ENCODE measurements around the gene QPCT. TPM values are rescaled to one million over a fixed set of nuclear protein-coding genes. Genes with fewer than 3 reads are reported as not detected.
"Not testable (repeated sequence)": the region's sequence is repeated elsewhere in the genome, so short reads cannot be mapped to it uniquely, and the experiment has no call there.

Gene QPCT
- total RNA-seq: 1 to 10 TPM; 3.2 to 4.3 TPM
- long read RNA-seq, donor 1, partial matches to known transcripts: 0 of 1 reads
- long read RNA-seq, donor 1, other reads (novel, unspliced or antisense): 0 of 1 reads
- long read RNA-seq, donor 2, transcript QPCT-201 (7 exons, 1,739 nt): major isoform, 12 of 13 reads
- long read RNA-seq, donor 2, partial matches to known transcripts: 0 of 13 reads
- long read RNA-seq, donor 2, other reads (novel, unspliced or antisense): 1 of 13 reads

DNA sequence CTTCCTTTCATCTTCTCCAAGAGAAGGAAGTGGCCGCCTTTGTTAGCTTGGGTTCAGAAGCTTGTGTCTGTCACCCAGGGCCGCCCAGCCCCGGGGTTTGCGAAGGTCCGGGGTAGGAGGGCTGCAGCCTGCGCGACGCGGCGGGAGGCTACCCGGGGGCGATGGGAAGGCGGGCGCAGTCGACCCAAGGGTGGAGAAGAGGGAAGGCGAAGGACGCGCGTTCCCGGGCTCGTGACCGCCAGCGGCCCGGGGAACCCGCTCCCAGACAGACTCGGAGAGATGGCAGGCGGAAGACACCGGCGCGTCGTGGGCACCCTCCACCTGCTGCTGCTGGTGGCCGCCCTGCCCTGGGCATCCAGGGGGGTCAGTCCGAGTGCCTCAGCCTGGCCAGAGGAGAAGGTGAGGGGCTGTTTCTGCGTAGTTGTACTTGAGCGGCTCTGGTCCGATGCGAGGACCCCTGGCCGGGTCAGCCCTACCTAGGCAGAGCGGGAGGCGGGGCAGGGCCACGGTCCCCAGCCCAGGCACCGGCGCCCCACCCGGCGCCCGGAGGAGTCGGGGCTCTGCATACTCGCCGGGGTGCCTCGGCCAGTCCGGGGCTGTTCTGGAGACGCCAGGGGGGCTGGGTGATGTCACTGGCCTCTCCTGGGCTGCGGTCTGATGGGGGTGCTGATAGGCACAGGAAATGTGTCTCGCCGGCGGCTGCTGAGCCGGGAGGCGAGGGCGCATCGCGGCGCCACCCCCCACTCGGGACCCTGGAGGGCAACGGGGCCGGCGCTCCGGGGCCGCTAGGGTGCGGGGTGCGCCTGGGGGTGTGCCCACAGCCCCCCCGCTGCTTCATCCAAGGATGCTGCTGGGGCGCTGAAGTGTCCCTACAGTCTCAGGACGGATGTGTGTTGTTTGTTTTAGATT lies at the start of gene QPCT:
TSS of gene QPCT (plus strand) at position 178 of the 909 bp plus-strand sequence. CDS start at position 280, 102 bp downstream.
- intact Hi-C loops (cut with DNase I): no loop called here
- DNase-seq (ENCODE audit: low spot score): peak; percentile 85

DNA sequence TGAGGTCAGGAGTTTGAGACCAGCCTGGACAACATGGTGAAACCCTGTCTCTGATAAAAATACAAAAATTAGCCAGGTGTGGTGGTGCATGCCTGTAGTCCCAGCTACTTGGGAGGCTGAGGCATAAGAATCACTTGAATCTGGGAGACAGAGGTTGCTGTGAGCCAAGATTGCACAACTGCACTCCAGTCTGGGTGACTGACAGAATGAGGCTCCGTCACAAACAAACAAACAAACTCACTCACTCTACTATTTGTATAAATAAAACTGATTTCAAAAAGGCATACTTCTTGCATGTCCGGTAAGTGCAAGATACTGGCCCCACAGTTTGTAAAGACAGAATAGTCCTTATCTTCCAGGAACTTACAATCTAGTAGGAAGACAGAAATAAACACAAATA lies 49.6 kb upstream of the QPCT start:
- DNase-seq (ENCODE audit: low spot score); intact Hi-C loops (cut with DNase I): not testable (repeated sequence)

DNA sequence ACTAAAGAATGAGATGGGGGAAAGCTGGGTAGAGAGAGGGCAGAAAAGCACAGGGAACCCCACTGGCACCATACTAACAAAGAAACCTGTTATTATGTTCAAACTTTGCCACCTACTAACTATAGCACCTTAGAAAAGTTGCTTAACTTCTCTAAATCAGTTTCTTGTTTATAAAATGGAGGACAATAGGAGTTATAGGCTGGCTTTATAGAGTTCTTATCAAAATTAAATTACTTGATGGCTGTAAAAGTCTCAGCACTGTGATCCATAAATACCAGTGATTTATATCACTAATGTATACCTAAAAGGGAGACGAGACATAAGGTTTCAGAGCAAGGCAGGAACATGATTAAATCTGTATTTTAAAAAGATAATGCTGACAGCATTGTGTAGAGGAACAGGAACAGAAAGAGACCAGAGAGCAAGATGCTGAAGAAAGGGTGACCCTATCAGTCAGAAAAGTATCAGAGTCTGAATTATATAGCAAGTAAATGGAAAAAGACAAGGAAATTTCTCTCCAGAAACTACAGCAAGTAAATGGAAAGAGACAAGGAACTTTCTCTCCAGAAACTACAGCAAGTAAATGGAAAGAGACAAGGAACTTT lies 48.9 kb upstream of the QPCT start:
- no peak for DNase-seq (ENCODE audit: low spot score)
- intact Hi-C loops (cut with DNase I): no loop called here

DNA sequence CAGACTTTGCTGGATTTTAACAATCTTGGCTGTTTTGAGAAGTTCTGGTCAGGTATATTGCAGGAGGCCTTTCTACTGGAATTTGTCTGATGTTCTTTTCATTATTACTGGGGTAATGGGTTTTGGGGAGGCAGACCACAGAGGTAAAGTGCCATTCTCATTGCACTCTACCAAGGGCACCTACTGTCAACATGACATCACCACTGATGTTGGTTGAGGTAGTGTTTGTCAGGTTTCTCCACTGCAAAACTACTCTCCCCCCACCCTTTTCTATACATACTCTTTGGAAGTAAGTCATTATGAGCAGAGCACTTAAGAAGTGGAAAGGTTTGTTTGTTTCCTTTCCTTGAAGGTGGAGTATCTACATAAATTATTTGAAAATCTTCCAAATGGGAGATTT lies 46.8 kb upstream of the QPCT start:
- no peak for DNase-seq (ENCODE audit: low spot score)
- intact Hi-C loops (cut with DNase I): no loop called here

DNA sequence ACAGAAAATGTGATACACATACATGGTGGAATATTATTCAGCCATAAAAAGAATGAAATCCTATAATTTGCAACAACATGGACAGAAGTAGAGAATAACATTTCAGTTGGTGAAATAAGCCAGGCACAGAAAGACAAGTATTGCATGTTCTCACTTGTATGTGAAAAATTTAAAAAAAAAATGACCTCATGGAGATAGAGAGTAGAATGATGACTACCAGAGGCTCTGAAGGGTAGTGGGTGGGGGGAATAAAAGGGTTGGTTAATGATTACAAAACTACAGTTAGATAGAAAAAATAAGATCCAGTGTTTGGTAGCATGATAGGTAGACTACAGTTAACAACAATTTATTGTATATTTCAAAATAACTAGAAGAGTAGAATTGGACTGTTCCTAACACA lies 44.3 kb upstream of the QPCT start:
- intact Hi-C loops (cut with DNase I): no loop called here
- DNase-seq (ENCODE audit: low spot score): no peak

DNA sequence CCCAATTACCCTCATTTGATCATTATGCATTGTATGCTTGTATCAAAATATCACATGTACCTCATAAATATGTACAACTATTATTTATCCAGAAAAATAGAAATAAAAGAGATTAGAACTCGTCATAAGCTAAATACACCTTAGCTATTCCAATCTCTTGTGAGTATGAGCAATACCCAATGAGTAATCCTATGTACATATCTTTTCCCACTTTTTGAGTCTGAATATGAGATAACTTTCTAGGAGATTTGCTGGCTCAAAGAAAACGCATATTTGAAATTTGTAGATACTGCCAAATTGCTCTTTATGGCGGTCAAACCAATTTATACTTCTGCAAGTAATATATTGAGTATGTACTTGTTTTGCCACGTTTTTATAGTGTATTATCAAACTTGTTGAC lies 43.9 kb upstream of the QPCT start:
- intact Hi-C loops (cut with DNase I): no loop called here
- no peak for DNase-seq (ENCODE audit: low spot score)

DNA sequence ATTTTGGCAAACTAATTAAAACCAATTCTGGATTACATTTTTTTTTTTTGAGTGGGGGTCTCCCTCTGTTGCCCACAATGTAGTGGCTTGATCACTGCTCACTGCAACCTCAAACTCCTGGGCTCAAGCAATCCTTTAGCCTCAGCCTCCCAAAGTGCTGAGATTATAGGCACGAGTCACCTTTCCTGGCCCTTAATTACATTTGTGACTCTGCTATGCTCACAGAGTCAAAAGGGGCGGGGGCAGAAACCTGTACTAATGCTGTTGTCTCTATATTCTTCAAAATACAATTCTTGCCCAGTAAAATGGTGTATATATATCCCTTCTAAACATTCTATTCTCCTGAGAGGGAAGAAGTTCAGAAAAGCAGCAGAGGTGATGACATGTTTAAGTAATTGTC lies 43.0 kb upstream of the QPCT start:
- intact Hi-C loops (cut with DNase I): no loop called here

DNA sequence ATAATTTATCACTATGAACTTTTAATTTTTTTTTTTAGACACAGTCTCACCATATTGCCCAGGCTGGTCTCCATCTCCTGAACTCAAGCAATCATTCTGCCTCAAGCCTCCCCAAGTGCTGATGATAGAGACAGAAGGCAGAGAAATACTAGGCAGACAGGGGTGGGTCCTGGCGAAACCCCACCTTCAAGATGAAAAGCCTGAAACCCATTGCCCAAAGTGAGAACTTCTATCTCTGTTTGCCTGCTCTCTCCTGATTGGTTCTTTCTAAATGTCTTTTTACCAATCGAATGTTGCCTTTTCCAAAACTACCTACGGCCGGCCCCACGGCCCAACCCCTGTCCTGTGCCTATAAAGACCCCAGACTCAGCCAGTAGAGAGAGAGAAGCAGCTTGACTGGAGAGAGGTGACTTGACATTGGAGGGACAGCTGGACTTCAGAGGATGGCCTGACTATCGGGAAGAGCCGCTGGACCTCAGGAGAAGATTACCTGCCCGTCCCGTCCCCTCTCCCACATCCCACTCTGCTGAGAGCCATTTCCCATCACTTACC lies 41.7 kb upstream of the QPCT start:
- DNase-seq (ENCODE audit: low spot score): peak; percentile 58
- intact Hi-C loops (cut with DNase I): no loop called here

More for the DNA sequence above, 43.0 kb upstream of the QPCT start:
- no peak for DNase-seq (ENCODE audit: low spot score)

DNA sequence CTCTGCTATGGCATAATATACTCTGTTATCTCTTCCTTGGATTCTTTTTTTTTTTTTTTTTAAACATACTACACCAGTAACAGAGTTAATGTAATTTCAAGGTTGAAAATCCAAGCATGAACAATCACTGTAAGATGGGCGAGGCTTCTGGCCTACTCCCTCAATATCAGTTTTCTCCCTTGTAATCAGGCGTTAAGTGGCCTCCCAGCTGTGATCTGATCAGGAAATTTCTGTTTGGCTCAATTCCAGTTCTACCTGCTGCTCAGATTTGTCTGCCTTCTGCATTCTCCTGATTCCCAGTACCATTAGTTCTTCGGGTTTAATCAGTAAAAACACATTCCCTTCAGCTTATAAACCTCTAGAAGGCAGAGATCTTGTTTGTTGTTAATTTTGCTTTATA lies 38.4 kb upstream of the QPCT start:
- DNase-seq (ENCODE audit: low spot score): no peak
- intact Hi-C loops (cut with DNase I): no loop called here

DNA sequence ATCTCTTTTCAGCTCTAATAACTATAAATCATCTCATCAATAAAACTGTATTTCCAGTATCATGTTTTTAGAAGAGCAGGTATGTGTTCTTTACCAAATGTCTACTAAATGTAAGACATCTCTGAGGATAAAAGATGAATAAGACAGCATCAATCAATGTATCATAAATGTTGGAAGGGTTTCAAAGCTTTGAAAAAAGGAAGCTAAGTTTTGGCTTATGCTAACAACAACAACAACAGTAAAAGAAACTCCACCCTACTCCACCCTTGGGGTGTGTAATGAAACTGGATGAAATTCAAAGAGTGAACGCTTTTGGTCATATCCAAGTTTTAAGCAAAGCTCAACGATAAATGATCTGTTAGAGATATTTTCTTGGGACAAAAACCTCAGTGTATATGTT lies 36.9 kb upstream of the QPCT start:
- intact Hi-C loops (cut with DNase I): no loop called here
- no peak for DNase-seq (ENCODE audit: low spot score)

DNA sequence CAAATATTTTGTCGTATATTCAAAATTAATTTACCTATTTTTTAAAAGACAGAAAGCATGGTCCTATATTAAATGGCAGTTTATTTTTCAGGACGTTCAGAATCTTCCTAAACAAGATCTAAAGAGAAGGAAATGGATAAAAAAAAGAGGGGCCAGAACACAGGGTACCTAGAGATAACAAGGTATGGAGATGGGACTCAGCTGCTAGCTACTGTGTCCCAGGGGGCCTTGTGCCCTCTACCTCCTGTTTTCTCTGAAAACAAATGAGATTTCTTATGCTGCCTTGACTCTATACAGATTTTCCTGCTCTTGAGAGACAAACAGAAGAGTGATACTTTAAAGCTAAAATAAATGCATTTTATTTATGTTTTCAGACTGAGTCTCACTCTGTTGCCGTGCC lies 29.1 kb upstream of the QPCT start:
- DNase-seq (ENCODE audit: low spot score): no peak
- intact Hi-C loops (cut with DNase I): no loop called here

DNA sequence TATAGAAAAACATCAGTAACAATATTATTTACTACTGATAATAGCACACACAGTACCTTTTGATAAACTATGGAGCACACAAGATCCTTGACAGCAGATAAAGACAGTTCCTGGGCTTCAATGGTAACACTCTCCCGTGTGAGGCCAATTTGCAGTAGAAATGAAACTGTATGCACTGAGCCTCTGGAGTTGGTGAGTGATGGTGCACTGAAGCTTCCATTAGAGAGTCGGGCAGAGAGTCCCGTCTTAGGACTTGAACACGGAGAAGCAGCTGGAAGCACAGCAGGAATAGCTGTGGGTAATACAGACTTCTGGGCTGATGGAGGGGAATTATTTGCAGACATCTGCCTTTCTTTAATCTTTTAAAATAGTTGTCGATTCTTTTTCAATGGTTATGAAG lies 28.2 kb upstream of the QPCT start:
- intact Hi-C loops (cut with DNase I): no loop called here
- DNase-seq (ENCODE audit: low spot score): no peak

DNA sequence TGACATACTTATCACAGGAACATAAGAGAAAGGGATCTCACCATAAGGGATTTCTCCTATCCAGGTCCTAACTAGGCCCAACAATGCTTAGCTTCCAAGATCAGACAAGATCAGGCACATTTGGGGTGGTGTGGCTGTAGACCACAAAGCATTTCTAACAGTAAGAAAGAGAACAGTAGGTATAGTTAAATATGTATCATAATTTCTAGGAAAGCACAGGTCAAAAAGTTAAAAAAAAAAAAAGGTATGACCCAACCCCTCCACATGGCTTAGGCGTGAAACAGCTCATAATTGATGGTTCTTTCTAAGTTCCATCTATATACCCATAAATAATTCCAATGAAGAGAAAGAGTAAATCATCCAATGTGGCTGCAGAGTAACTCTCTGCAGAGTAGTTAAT lies 26.7 kb upstream of the QPCT start:
- no peak for DNase-seq (ENCODE audit: low spot score)
- intact Hi-C loops (cut with DNase I): no loop called here

DNA sequence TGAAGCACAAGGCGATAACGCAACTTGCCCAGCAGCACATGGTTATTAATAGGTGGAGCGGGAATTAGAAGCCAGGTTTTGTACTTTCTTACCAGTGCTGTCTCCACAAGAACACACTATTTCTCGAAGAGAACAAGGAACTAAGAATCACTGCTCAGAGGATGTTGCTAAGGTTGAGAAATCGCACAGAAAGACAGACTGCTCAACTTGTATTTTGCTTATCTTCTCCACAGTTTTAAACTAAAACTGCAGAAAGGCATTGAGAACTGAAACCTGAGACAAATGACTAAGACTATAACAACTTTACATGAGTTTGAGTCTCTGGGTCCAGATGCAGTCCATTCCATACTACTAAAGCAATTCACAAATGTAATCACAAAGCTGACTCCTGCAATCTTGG lies 26.0 kb upstream of the QPCT start:
- intact Hi-C loops (cut with DNase I): no loop called here

DNA sequence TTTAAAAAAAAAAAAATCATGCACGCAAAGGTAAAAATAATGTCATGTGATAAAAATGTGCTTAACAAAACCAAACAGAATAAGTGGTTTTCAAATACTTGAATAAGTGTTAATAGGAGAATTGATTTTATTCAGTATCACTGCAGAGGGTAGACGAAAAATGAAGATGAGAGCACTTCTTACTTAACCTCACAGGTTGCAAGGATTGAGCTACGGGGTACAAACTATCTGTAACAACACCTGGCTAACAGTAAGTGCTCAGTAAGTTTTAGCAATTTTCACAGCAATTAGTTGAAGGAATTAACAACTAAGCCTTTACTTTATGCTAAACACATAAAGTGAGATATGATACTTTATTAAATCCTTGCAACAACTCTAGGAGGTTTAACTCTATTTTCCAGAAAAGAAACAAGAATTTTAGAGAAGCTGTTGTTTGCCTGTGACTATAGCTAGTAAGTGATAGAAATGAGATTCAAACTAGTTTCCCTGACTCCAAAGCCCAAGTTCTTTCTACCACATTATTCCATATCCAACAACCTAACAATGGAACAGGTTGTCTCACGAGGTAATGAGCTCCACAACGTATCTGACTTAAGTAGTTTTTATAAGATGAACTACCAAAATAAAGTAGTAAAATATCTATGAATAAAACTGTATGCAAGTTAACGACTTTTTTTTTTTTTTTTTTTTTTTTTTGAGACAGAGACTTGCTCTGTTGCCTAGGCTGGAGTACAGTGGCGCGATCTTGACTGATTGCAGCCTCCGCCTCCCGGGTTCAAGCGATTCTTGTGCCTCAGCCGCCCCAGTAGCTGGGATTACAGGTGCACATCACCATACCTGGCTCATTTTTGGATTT lies 24.4 kb upstream of the QPCT start:
- intact Hi-C loops (cut with DNase I): no loop called here
- DNase-seq (ENCODE audit: low spot score): no peak

More for the DNA sequence above, 26.0 kb upstream of the QPCT start:
- no peak for DNase-seq (ENCODE audit: low spot score)

DNA sequence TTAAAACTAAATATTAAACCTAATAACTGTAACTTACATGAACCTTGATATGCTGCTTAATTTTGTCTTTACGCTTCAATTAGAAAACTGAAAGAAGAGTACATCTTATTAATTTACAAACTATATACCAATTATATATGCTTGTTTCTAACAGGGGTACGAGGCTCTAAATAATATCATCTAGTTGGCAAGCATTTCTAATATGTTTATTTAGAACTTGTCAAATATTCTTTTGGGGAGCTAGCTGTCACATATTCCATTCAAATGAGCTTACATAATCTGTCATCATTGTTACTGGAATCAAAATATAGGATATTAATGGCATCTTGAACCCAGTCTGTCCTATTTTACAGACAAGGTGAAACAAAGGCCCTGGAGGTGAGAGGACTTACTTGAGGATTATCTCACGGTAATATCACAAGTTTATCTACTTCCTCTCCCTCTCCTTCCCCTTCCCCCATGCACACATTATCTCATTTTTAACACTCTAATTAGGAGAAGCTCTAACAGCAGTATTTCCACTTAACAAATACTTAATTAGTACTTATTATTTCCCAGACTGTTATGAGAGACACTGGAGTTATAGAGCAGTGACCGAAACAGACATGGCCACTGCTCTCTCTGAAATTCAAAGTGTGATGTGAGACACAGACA lies 23.3 kb upstream of the QPCT start:
- intact Hi-C loops (cut with DNase I): no loop called here
- no peak for DNase-seq (ENCODE audit: low spot score)

DNA sequence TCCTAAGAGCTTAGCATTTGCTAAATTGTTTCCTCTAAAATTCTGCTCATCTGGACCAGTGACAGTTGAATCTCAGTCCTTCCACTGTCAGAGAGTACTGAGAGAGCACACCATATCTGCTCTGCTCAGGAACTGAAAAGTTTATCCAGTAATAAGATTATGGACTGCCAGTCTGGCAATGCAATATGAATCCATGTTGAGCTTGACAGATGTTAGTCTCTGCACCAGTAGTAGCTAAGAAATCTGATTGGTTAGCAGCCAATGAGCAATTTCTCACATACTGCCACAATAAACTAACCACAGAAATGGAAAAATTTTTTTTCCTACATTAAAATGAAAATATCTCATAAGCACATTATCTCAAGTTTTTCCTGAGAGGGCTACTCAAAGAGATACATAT lies 22.1 kb upstream of the QPCT start:
- DNase-seq (ENCODE audit: low spot score): no peak
- intact Hi-C loops (cut with DNase I): no loop called here

DNA sequence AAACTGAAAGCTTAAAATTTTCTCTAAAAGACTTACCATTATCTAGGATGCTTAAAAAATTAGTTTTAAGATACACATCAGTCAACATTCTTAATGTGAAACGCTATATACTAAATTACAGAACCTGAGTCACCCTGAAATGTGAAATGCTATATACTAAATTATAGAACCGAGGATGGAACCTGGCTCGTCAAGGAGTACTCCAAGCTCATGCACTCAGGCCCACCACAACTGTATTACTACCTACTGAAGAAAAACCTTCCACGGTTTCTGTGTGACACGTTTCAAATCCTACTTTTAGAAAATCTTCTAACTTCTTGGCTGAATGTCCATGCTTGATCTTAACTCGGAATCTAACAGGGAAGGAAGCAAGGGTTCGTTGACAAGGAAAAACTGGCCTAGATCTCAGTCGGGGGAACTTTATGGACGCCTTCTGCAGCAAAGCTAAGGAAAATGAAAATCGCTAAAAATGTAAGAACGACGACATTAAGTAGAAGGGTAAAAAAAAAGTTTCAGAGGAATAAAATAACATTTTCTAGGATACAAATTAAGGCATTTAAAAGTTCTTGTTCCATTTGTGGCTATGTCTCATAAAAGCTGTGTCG lies 21.2 kb upstream of the QPCT start:
- intact Hi-C loops (cut with DNase I): no loop called here
- no peak for DNase-seq (ENCODE audit: low spot score)
